GM21528 (cell line): Measurements from ENCODE around the gene PRR5.

Source experiments
- ATAC-seq: cut with Tn5 transposase; IDR thresholded peaks from one replicate; pipeline ENCODE4 v1.9.1; 2021; ENCODE audit warnings: mild to moderate bottlenecking, moderate library complexity; ENCODE audit not compliant: unreplicated experiment, low FRiP score

Gene PRR5

DNA sequence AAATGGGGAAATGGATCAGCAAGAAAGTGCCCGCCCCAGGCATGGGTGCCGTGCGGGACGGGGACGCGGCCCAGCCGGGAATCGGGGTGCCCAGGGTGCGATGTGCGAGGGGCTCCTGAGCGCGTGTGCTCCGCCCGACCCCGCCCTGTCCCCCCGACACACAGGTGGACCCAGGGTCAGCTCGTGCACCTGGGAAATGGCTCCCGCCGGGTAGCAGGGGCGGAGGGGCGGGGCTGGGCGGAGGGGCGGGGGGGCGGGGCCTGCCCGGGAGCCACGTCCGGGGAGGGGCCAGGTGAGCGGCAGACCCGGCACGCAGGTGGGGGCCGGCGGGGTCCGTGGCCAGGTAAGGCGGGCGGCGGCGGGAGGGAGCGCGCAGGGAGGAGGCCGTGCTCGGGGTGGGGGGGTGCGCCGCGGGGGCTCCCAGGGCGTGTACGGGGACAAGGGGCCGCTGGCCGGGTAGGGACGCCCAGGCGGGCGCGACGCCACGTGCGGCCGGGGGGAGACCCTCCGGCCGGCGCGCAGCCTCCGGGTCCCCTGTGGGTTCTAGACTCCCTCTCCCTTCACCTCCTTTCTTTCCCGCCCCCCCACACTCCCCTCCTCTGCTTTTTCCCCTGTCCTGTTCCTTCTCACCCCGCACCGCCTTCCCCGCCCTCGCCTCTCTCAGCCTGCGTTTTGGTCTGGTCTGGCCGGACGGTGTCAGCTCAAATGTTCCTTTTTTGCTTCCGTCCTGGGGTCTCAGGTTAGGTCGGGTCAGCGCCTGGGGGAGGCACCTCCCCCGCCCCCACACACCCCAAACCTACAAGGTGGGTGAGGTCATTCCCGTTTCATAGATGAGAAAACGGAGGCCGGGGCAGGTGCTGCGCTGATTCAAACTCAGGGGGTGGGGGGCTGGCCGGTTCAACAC, 50.5 kb downstream of the PRR5 start, which contains the start of gene ARHGAP8:
ARHGAP8 (plus strand) TSS at position 291 of the 904 bp plus-strand sequence. CDS start 33,953 bp downstream, outside the sequence.
- no peak for ATAC-seq

- no peak for ATAC-seq
Observed at GRCh38 chr22:44753189-44754042, 51.4 kb downstream of the PRR5 start.

- ATAC-seq, result no peak
Observed at GRCh38 chr22:44754998-44755397, 53.0 kb downstream of the PRR5 start.

- ATAC-seq, result no peak
Observed at GRCh38 chr22:44755417-44755816, 53.4 kb downstream of the PRR5 start.

DNA sequence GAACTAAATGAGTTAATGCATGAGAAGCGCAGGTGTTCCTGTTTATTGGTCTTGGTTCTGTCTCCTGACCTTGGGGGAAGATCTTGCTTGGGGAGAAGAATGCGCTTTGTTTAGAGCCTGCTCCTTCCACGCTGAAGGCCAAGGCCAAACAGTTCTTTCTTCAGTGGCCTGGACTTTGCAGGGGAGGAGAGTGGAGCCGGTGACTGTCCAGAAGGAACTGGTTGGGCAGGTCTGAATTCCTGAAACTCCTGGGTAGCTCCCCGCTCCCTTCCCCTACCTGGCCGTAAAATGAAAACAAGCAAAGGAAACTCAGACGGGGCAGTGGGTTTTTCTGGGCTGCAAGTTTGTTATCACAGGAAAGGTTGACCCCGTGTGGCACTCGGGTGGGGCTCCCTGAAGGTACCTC, 54.0 kb downstream of the PRR5 start:
- ATAC-seq, result no peak

- ATAC-seq, result no peak
Observed at GRCh38 chr22:44758344-44758973, 56.5 kb downstream of the PRR5 start.

DNA sequence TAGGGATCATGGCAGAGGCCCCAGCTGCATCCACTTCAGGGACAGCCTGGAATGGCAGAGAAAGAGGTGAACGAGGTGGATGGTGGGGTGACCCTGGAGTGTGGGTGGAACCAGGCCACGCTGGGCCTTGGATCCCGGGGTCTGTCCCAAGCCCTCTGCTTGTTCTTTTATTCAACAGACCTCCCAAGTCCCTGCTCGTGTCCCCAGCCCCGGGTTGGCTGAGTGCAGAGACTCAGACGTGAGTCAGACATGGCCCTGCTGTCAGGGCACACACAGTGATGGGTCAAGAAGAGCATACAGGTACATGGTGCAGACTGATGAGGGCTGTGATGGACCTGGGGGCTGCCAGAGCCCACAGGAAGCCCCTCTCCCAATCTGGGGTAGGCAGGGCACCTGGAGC, 57.0 kb downstream of the PRR5 start:
- no peak for ATAC-seq

DNA sequence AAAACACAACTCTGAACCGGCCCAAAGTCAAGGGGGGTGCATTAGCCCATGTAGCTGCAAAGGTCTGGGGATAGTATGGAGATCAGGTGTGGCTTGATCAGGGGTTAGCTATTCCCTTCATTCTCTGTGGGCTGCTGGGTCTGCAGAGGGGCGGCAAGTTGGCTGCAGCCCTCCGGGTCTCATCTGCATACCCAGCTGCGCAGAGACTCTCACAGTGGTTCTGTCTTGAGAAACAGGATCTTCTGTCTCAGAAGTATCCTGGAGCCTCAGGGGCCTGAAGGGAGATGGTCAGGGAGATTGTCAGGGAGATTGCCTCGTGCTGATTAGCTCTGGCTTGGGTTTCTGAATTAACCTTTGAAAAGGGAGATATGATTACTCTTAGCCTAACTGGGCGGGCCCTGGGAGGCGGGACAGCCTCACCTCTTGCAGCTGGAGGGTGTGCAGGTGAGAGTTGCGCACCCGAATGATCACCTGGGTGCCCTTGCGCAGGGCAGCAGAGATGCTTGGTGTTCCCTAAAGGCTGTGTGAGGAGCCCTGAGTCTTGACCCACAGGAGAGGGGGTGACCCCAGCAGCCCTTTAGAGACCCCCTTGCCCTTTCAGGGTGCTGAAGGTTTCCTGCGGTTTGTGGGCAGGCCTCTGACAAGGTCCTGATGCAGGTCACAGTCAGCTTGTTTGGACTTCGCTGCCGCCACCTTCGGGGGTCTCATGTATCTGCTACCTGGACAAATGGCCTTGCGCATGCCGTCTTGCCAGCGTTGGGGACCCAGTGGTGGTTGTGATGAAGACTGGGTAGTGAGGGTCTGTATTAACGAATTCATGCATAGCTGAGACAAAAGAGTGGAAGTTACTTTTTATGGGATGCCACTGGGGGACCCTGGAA, 57.7 kb downstream of the PRR5 start:
- ATAC-seq, result no peak

GRCh38 chr22:44760476-44760875, 58.5 kb downstream of the PRR5 start:
- ATAC-seq, result no peak

GRCh38 chr22:44761025-44761424, 59.0 kb downstream of the PRR5 start:
- no peak for ATAC-seq

- no peak for ATAC-seq
Observed at GRCh38 chr22:44764373-44764772, 62.4 kb downstream of the PRR5 start.

DNA sequence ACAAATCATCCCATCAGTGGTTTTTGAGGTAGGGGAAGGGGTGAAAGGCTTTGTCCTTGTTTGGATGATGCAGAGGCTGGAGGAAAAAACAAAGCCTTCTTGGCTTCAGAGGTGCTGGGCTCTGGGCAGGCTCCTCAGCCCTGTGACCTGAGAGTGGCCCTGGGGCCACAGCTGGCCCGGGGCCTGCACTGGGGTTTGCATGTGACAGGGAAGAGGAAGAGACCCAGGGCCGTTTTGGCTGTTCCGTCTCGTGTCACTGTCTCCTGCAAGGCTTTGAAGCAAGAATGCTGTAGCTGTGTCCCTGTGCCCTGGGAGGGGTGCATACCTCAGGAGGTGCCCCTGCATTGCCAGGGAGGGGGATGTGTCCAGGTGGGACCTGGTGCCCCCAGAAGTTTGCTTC, 63.0 kb downstream of the PRR5 start:
- no peak for ATAC-seq

- no peak for ATAC-seq
Observed at GRCh38 chr22:44765571-44766285, 63.7 kb downstream of the PRR5 start.

DNA sequence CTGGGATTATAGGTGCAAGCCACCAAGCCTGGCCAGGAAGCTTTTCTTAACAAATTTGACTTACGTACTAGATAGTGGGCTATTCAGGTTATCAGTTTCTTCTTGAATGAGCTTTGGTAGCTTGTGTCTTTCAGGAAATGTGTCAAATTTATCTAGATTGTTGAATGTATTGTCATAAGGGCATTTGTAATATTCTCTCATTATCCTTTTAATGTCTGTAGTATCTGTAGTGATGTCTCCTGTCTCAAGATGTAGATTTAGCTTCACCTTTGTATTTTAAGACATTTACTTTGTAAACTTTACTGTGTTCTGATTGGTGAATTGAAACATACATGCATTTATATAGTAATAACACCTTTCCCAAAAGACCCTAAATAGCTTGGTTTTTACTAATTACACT, 71.1 kb downstream of the PRR5 start:
- no peak for ATAC-seq

DNA sequence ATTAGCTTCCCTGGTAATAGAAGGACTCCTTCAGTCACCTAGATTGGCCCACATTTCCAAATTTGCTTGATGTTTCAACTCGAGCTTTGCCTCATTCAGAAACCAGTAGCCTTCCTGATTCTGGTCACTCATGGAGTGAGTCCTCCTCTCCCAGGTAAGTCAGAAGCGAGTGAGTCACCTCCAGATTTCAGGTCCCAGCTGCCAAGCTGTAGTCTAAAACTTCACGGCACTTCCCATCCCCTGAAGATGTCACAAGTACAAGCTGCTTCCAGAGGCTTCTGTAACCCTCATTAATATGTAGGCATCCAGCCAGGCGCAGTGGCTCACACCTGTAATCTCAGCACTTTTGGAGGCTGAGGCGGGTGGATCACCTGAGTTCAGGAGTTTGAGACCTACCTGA, 73.9 kb downstream of the PRR5 start:
- no peak for ATAC-seq

GRCh38 chr22:44776605-44777363, 74.8 kb downstream of the PRR5 start:
- no peak for ATAC-seq

- ATAC-seq, result no peak
Observed at GRCh38 chr22:44777364-44777755, 75.4 kb downstream of the PRR5 start.

DNA sequence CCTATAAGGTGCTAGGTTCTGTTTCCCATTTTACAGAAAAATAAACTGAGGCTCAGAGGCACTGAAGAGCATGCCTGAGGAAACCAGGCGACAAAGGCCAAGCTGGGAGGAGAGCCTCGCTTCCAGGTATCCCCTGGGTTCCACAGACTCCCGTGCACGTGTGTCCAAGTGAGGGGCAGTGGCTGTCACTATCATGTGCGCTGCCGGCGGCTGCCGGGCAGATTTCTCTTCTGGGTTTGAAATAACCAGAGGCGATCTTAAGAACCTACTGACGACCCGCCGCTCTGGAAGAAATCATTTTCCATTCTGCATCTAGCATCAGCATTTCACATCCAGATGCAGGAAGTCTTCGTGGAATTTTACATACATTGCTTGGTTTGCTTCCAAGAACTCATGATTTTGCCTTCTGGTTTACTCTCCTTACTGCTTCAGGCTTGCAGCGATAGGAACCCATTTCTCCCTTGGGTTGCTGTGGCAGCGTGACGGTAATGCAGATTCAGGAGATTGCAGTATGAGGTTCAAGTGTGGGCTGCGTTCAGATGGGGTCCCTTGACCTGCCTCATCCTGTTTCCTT, 79.0 kb downstream of the PRR5 start:
- no peak for ATAC-seq
